ENCODE measurements around the gene MYBPC2.

DNA sequence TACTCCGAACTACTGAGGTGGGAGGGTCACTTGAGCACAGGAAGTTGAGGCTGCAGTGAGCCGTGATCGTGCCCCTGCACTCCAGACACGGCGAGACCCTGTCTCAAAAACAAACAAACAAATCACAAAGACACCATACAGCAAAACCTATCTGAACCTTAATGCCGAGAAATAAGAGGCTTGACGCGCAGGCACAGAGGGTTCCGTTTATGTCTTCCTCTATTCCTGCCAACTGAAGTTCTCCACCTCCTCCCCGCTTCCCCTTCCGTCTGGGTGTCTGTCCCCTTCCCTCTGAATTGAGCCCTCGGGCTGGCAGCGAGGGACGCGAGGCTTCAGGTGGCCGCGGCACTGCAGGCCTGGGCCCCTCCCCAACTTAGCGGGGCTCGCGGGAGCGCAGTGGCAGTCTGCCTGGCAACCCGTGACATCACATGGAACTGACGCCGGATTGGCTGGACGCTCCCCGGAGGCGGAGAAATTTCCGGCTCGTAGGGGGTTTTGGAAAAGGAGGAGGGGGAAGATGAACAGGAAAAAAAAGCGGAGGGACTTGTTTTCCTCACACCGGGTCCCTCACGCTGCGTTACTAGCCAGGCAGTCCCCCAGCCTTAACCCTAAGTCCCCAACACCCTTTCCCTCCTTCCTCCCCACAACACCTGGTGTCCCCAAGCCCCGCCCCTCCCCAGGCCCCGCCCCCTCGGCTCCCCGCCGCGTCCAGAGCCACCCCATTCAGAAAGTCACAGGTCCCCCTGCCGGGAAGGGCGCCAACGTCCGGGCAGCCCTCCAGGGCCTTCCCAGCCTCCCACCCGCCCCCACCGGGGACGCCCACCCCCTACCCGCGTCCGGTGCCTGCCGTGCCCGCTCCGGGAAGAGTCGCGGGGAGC is 1.1 kb upstream of the MYBPC2 start:
- no peak for TF ChIP-seq CTCF (IDR thresholded peaks at IDR 0.05; ENCODE audit: low read length)
- no peak for TF ChIP-seq EZH2 (IDR thresholded peaks at IDR 0.05; ENCODE audit: borderline replicate concordance, low read length)

Measured in OCI-LY1 (cell line).